ENCODE measurements around the gene PCTP. TPM values are rescaled to one million over a fixed set of nuclear protein-coding genes. Genes with fewer than 3 reads are reported as not detected.

PCTP gene
- total and polyA plus RNA-seq, 2 experiments from 2014 or later = 22.7 to 35.4 TPM

- H3K79me2 ChIP-seq = no peaks in the 10 kb centered on the region
- DNase-seq (ENCODE audit: low spot score) = no peak
- WGBS (ENCODE audit: low lambda C conversion rate, missing lambda C conversion rate) = 78% methylated on average over 8 of the region's 8 CpGs
Observed at GRCh38 chr17:55816532-55817396, 65.9 kb downstream of the PCTP start.

GRCh38 chr17:55817397-55817709 is 66.5 kb downstream of the PCTP start:
- H3K4me1 ChIP-seq (ENCODE audit: insufficient read depth) = no peaks in the 10 kb centered on the region
- H2AFZ ChIP-seq = no peak overlapping the region
- H3K4me3 ChIP-seq = no peak overlapping the region
- DNase-seq (ENCODE audit: low spot score) = no peak
- H3K27me3 ChIP-seq = no peaks in the 10 kb centered on the region
- no peaks in the 10 kb centered on the region for H3K9me3 ChIP-seq (ENCODE audit: low read depth)
- WGBS (ENCODE audit: low lambda C conversion rate, missing lambda C conversion rate) = 91% methylated on average over 1 of the region's 1 CpG
- TF ChIP-seq EZH2 (IDR thresholded peaks at IDR 0.05; ENCODE audit: borderline replicate concordance) (no peak), EZH2phosphoT487 (IDR thresholded peaks at IDR 0.05; ENCODE audit: low read depth, severe bottlenecking, unreplicated experiment) (no peak), CTCF (IDR thresholded peaks at IDR 0.05; ENCODE audit: poor library complexity) (no peak)
- H3K79me2 ChIP-seq = no peaks in the 10 kb centered on the region
- H3K9me2 ChIP-seq (replicated peaks; ENCODE audit: insufficient read depth) = no peaks in the 10 kb centered on the region
- H3K36me3 ChIP-seq (replicated peaks; ENCODE audit: insufficient read depth, low read depth) = no peaks in the 10 kb centered on the region
- no peak overlapping the region for H3K4me2 ChIP-seq
- no peaks in the 10 kb centered on the region for H4K20me1 ChIP-seq (ENCODE audit: insufficient read depth, poor library complexity, severe bottlenecking)
- H3K27ac ChIP-seq = no peak overlapping the region

More at GRCh38 chr17:55816532-55817396, 65.9 kb downstream of the PCTP start:
- no peaks in the 10 kb centered on the region for H3K36me3 ChIP-seq (replicated peaks; ENCODE audit: insufficient read depth, low read depth)
- H4K20me1 ChIP-seq (ENCODE audit: insufficient read depth, poor library complexity, severe bottlenecking) = no peaks in the 10 kb centered on the region
- H3K27me3 ChIP-seq = no peaks in the 10 kb centered on the region
- no peak overlapping the region for H3K27ac ChIP-seq
- H3K9me2 ChIP-seq (replicated peaks; ENCODE audit: insufficient read depth) = no peaks in the 10 kb centered on the region
- H3K4me1 ChIP-seq (ENCODE audit: insufficient read depth) = no peaks in the 10 kb centered on the region
- H2AFZ ChIP-seq = no peak overlapping the region
- no peak for TF ChIP-seq EZH2 (IDR thresholded peaks at IDR 0.05; ENCODE audit: borderline replicate concordance)
- no peak for TF ChIP-seq CTCF (IDR thresholded peaks at IDR 0.05; ENCODE audit: poor library complexity)
- TF ChIP-seq EZH2phosphoT487 (IDR thresholded peaks at IDR 0.05; ENCODE audit: low read depth, severe bottlenecking, unreplicated experiment) = no peak
- H3K4me2 ChIP-seq = no peak overlapping the region
- H3K9me3 ChIP-seq (ENCODE audit: low read depth) = no peaks in the 10 kb centered on the region
- H3K4me3 ChIP-seq = no peak overlapping the region

GRCh38 chr17:55818026-55818425 is 67.2 kb downstream of the PCTP start:
- no peaks in the 10 kb centered on the region for H3K36me3 ChIP-seq (replicated peaks; ENCODE audit: insufficient read depth, low read depth)
- no peaks in the 10 kb centered on the region for H3K27me3 ChIP-seq
- H3K4me1 ChIP-seq (ENCODE audit: insufficient read depth) = no peaks in the 10 kb centered on the region
- no peaks in the 10 kb centered on the region for H3K79me2 ChIP-seq
- DNase-seq (ENCODE audit: low spot score) = no peak
- no peak overlapping the region for H2AFZ ChIP-seq
- H3K4me2 ChIP-seq = no peak overlapping the region
- H3K9me2 ChIP-seq (replicated peaks; ENCODE audit: insufficient read depth) = no peaks in the 10 kb centered on the region
- TF ChIP-seq CTCF (IDR thresholded peaks at IDR 0.05; ENCODE audit: poor library complexity) = no peak
- no peak for TF ChIP-seq EZH2phosphoT487 (IDR thresholded peaks at IDR 0.05; ENCODE audit: low read depth, severe bottlenecking, unreplicated experiment)
- TF ChIP-seq EZH2 (IDR thresholded peaks at IDR 0.05; ENCODE audit: borderline replicate concordance) = no peak
- H3K27ac ChIP-seq = no peak overlapping the region
- WGBS (ENCODE audit: low lambda C conversion rate, missing lambda C conversion rate) = 93% methylated on average over 3 of the region's 3 CpGs
- no peaks in the 10 kb centered on the region for H3K9me3 ChIP-seq (ENCODE audit: low read depth)
- H4K20me1 ChIP-seq (ENCODE audit: insufficient read depth, poor library complexity, severe bottlenecking) = no peaks in the 10 kb centered on the region
- H3K4me3 ChIP-seq = no peak overlapping the region
